ENCODE measurements around the gene CABP7. TPM values are rescaled to one million over a fixed set of nuclear protein-coding genes. Genes with fewer than 3 reads are reported as not detected.

CABP7 gene
- total RNA-seq, 1 experiment from 2014 or later = not detected

GRCh38 chr22:29762263-29762662 is 42.5 kb downstream of the CABP7 start:
- CTCF ChIA-PET = no interaction called here
- DNase-seq = no peak
- Mint-ChIP-seq H3K9me3 (ENCODE audit: low read depth, unreplicated experiment) (no peaks in the 10 kb centered on the region), H3K36me3 (ENCODE audit: insufficient read depth, unreplicated experiment) (peaks cover 11% of the 10 kb centered on the region), H3K27ac (ENCODE audit: unreplicated experiment) (no peak overlapping the region), H3K27me3 (ENCODE audit: unreplicated experiment) (no peaks in the 10 kb centered on the region), H3K4me1 (ENCODE audit: low read depth, unreplicated experiment) (peaks cover 17% of the 10 kb centered on the region), H3K4me3 (ENCODE audit: low read depth, unreplicated experiment) (no peak overlapping the region)
- intact Hi-C loops (cut with micrococcal nuclease; ENCODE audit: unreplicated experiment) = no loop called here
- BruUV-seq (replicated peaks) = no TSS peak
- no peak for TF ChIP-seq CTCF (IDR thresholded peaks at IDR 0.05; ENCODE audit: unreplicated experiment)

GRCh38 chr22:29765905-29766631 is 46.3 kb downstream of the CABP7 start:
- TF ChIP-seq CTCF (IDR thresholded peaks at IDR 0.05; ENCODE audit: unreplicated experiment) = no peak
- Mint-ChIP-seq H3K4me1 (ENCODE audit: low read depth, unreplicated experiment) (peaks cover 31% of the 10 kb centered on the region), H3K4me3 (ENCODE audit: low read depth, unreplicated experiment) (peak overlapping the region; percentile 98), H3K27ac (ENCODE audit: unreplicated experiment) (peak overlapping the region; percentile 94), H3K9me3 (ENCODE audit: low read depth, unreplicated experiment) (no peaks in the 10 kb centered on the region), H3K36me3 (ENCODE audit: insufficient read depth, unreplicated experiment) (peaks cover 49% of the 10 kb centered on the region), H3K27me3 (ENCODE audit: unreplicated experiment) (no peaks in the 10 kb centered on the region)
- CTCF ChIA-PET = interaction anchor here (0.9 to 1.3 kb wide), 5 partner anchors 16 to 323 kb away, joined by 3 to 6 read pairs (median 4); no protein-coding TSS in a partner anchor
- intact Hi-C loops (cut with micrococcal nuclease; ENCODE audit: unreplicated experiment) = loop anchor here (5.0 kb wide), 1 partner anchor 64 kb away; no protein-coding TSS in a partner anchor
- TSS peak; percentile 73 for BruUV-seq (replicated peaks)
- DNase-seq = no peak

- peak; percentile 96 for DNase-seq
- Mint-ChIP-seq H3K4me1 (ENCODE audit: low read depth, unreplicated experiment) (peaks cover 31% of the 10 kb centered on the region), H3K4me3 (ENCODE audit: low read depth, unreplicated experiment) (peak within 1 kb of the TSS; percentile 98), H3K27me3 (ENCODE audit: unreplicated experiment) (no peaks in the 10 kb centered on the region), H3K27ac (ENCODE audit: unreplicated experiment) (peak within 1 kb of the TSS; percentile 94), H3K36me3 (ENCODE audit: insufficient read depth, unreplicated experiment) (peaks cover 51% of the 10 kb centered on the region), H3K9me3 (ENCODE audit: low read depth, unreplicated experiment) (no peaks in the 10 kb centered on the region)
- CTCF ChIA-PET = interaction anchor here (0.6 to 1.3 kb wide), 6 partner anchors 13 to 322 kb away, joined by 3 to 13 read pairs (median 4); no protein-coding TSS in a partner anchor
- BruUV-seq (replicated peaks) = no TSS peak
- intact Hi-C loops (cut with micrococcal nuclease; ENCODE audit: unreplicated experiment) = loop anchor here (5.0 kb wide), 1 partner anchor 64 kb away; no protein-coding TSS in a partner anchor
- TF ChIP-seq CTCF (IDR thresholded peaks at IDR 0.05; ENCODE audit: unreplicated experiment) = no peak
These were observed 46.9 kb downstream of the CABP7 start, which contains the start of gene ZMAT5 for GRCh38 chr22:29766632-29767170. ZMAT5 (minus strand) TSS chr22:29767007; CDS start chr22:29748544, 18,463 bp downstream.

GRCh38 chr22:29767171-29768051 is 47.6 kb downstream of the CABP7 start, which contains the start of gene UQCR10:
UQCR10 (plus strand) TSS chr22:29767369; CDS start chr22:29767399, 30 bp downstream.
- intact Hi-C loops (cut with micrococcal nuclease; ENCODE audit: unreplicated experiment) = loop anchor here (5.0 kb wide), 1 partner anchor 65 kb away; no protein-coding TSS in a partner anchor
- CTCF ChIA-PET = interaction anchor here (0.6 to 1.3 kb wide), 6 partner anchors 12 to 321 kb away, joined by 3 to 13 read pairs (median 4); no protein-coding TSS in a partner anchor

More at GRCh38 chr22:29767171-29768051, 47.6 kb downstream of the CABP7 start, which contains the start of gene UQCR10:
- peaks cover 38% of the 10 kb centered on the region for H3K4me1 Mint-ChIP-seq (ENCODE audit: low read depth, unreplicated experiment)
- H3K27me3 Mint-ChIP-seq (ENCODE audit: unreplicated experiment) = no peaks in the 10 kb centered on the region
- H3K27ac Mint-ChIP-seq (ENCODE audit: unreplicated experiment) = peak within 1 kb of the TSS; percentile 94
- TSS peak; percentile 82 for BruUV-seq (replicated peaks)
- DNase-seq = peak; percentile 91
- TF ChIP-seq CTCF (IDR thresholded peaks at IDR 0.05; ENCODE audit: unreplicated experiment) = no peak
- peaks cover 51% of the 10 kb centered on the region for H3K36me3 Mint-ChIP-seq (ENCODE audit: insufficient read depth, unreplicated experiment)
- H3K4me3 Mint-ChIP-seq (ENCODE audit: low read depth, unreplicated experiment) = peak within 1 kb of the TSS; percentile 98
- no peaks in the 10 kb centered on the region for H3K9me3 Mint-ChIP-seq (ENCODE audit: low read depth, unreplicated experiment)

Data from Calu3 (cell line).